ENCODE results near the gene PRKCE.

Gene PRKCE

GRCh38 chr2:46008091-46008870 is 356.8 kb downstream of the PRKCE start:
- no peak for DNase-seq

- no peak for DNase-seq
Observed at GRCh38 chr2:46009315-46009714, 357.8 kb downstream of the PRKCE start.

GRCh38 chr2:46009772-46010171 is 358.3 kb downstream of the PRKCE start:
- no peak for DNase-seq

GRCh38 chr2:46010223-46010924 is 358.9 kb downstream of the PRKCE start:
- DNase-seq: no peak

- peak; percentile 45 for DNase-seq
Observed at GRCh38 chr2:46010925-46011490, 359.5 kb downstream of the PRKCE start.

- DNase-seq: no peak
Observed at GRCh38 chr2:46012618-46013240, 361.3 kb downstream of the PRKCE start.

- DNase-seq: no peak
Observed at GRCh38 chr2:46013726-46014125, 362.3 kb downstream of the PRKCE start.

- no peak for DNase-seq
Observed at GRCh38 chr2:46014911-46015654, 363.6 kb downstream of the PRKCE start.

- no peak for DNase-seq
Observed at GRCh38 chr2:46015671-46016070, 364.2 kb downstream of the PRKCE start.

GRCh38 chr2:46016091-46016490 is 364.6 kb downstream of the PRKCE start:
- no peak for DNase-seq

- no peak for DNase-seq
Observed at GRCh38 chr2:46018773-46019591, 367.5 kb downstream of the PRKCE start.

- no peak for DNase-seq
Observed at GRCh38 chr2:46020416-46020815, 368.9 kb downstream of the PRKCE start.

- no peak for DNase-seq
Observed at GRCh38 chr2:46023165-46023854, 371.8 kb downstream of the PRKCE start.

GRCh38 chr2:46024146-46024779 is 372.8 kb downstream of the PRKCE start:
- no peak for DNase-seq

- no peak for DNase-seq
Observed at GRCh38 chr2:46025081-46025480, 373.6 kb downstream of the PRKCE start.

- DNase-seq: no peak
Observed at GRCh38 chr2:46025676-46026075, 374.2 kb downstream of the PRKCE start.

GRCh38 chr2:46026431-46026830 is 375.0 kb downstream of the PRKCE start:
- no peak for DNase-seq

- DNase-seq: peak; percentile 6
Observed at GRCh38 chr2:46029332-46029811, 377.9 kb downstream of the PRKCE start.

GRCh38 chr2:46030330-46030729 is 378.9 kb downstream of the PRKCE start:
- DNase-seq: no peak

- no peak for DNase-seq
Observed at GRCh38 chr2:46032161-46032813, 380.8 kb downstream of the PRKCE start.

Measured in NCI-H2171 treated with DMSO at 0.1 percent for 48 hours (cell line).